T-helper 1 cell (primary cell): ENCODE results near the gene SMC1B.
"Not testable (repeated sequence)": the region's sequence is repeated elsewhere in the genome, so short reads cannot be mapped to it uniquely, and the experiment has no call there.

ENCODE experiments used
- DNase-seq, 5 donors: peaks; one replicate each; pipeline ENCODE4 v3.0.0-alpha.2; 2012 to 2020
- total RNA-seq, 4 donors: gene quantifications; one replicate each; lab custom pipeline; 2026; lab: John Stamatoyannopoulos, UW

Gene SMC1B
- 0 to 0.54 (median 0.15) reads per million in 4 donors for total RNA-seq

GRCh38 chr22:45413368-45414211, at the start of gene SMC1B, which contains the start of gene RIBC2:
TSS of gene SMC1B (minus strand) at chr22:45413599. CDS start at chr22:45413567, 32 bp downstream.
TSS of gene RIBC2 (plus strand) at chr22:45413693. CDS start at chr22:45413887, 194 bp downstream.
- peak; percentile 65 to 89 (median 80) for DNase-seq

- no peak for DNase-seq
These were observed 48.7 kb upstream of the SMC1B start for GRCh38 chr22:45462034-45462655.

GRCh38 chr22:45460288-45461109, 47.1 kb upstream of the SMC1B start:
- DNase-seq: no peak

GRCh38 chr22:45459235-45459634, 45.8 kb upstream of the SMC1B start:
- no peak for DNase-seq

GRCh38 chr22:45458532-45458931, 45.1 kb upstream of the SMC1B start:
- no peak for DNase-seq

- DNase-seq: no peak
These were observed 43.4 kb upstream of the SMC1B start for GRCh38 chr22:45456811-45457210.

GRCh38 chr22:45455621-45456020, 42.2 kb upstream of the SMC1B start:
- no peak for DNase-seq

- DNase-seq: no peak
These were observed 41.8 kb upstream of the SMC1B start for GRCh38 chr22:45455212-45455611.

GRCh38 chr22:45454275-45454674, 40.9 kb upstream of the SMC1B start:
- DNase-seq: no peak

- no peak for DNase-seq
These were observed 40.4 kb upstream of the SMC1B start for GRCh38 chr22:45453764-45454163.

GRCh38 chr22:45452565-45453379, 39.4 kb upstream of the SMC1B start:
- no peak for DNase-seq

- no peak for DNase-seq
These were observed 38.6 kb upstream of the SMC1B start for GRCh38 chr22:45451972-45452371.

- no peak for DNase-seq
These were observed 37.7 kb upstream of the SMC1B start for GRCh38 chr22:45450921-45451651.

GRCh38 chr22:45450101-45450785, 36.8 kb upstream of the SMC1B start:
- no peak for DNase-seq

- DNase-seq: not testable (repeated sequence)
These were observed 36.0 kb upstream of the SMC1B start for GRCh38 chr22:45449442-45449841.

- no peak for DNase-seq
These were observed 35.0 kb upstream of the SMC1B start for GRCh38 chr22:45448431-45448830.

- DNase-seq: not testable (repeated sequence)
These were observed 34.2 kb upstream of the SMC1B start for GRCh38 chr22:45447596-45447995.

GRCh38 chr22:45446216-45446615, 32.8 kb upstream of the SMC1B start:
- DNase-seq: no peak

- DNase-seq: no peak
These were observed 31.8 kb upstream of the SMC1B start for GRCh38 chr22:45445031-45445710.

- no peak for DNase-seq
These were observed 30.8 kb upstream of the SMC1B start for GRCh38 chr22:45444168-45444567.
